Right forelimb (tissue), 1 donor: ENCODE data around the gene MYO5C.
"Not testable (repeated sequence)": the region's sequence is repeated elsewhere in the genome, so short reads cannot be mapped to it uniquely, and the experiment has no call there.

ENCODE experiments used
- DNase-seq: peaks from one replicate; pipeline ENCODE4 v3.0.0-alpha.2; 2018

Gene MYO5C

DNA sequence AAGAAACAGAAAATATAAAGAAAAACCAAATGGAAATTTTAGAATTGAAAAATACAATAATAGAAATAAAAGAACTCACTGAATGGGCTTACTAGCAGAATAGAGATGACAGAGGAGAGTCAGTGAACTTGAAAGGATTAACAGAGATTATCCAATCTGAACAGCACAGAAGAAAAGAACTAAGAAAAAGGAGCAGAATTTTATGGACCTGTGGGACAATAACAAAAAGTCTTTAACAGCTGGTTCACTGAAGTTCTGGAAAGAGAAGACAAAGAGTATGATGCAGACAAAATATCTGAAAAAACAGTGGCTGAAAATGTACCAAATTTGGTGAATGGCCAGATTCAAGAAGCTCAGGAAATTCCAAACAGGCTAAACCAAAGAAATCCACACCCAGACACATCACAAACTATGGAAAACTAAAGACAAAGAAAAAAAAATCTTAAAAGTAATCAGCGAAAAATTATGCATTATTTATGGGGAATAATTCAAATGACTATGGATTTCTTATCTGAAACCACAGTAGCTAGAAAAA is 94.7 kb downstream of the MYO5C start:
- DNase-seq = no peak

DNA sequence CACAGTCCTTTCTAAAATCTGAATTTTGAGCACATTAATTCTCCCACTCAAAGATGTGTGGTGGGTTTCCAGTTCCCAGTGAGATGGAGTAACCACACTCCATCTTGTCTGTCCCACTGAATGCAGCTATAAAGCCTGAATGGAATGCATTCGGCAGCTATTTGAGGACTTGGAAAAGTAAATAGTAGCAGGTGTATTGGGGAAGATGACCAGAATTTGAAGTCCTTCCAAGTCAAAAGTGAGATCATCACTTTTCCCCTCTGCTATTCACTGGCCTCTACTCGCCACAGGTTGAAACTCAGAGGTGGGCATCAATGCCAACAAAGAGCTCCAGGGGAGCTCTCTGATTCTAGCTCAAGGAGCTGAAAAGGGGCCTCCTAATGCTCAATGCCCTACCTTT is 96.3 kb downstream of the MYO5C start:
- DNase-seq = no peak

DNA sequence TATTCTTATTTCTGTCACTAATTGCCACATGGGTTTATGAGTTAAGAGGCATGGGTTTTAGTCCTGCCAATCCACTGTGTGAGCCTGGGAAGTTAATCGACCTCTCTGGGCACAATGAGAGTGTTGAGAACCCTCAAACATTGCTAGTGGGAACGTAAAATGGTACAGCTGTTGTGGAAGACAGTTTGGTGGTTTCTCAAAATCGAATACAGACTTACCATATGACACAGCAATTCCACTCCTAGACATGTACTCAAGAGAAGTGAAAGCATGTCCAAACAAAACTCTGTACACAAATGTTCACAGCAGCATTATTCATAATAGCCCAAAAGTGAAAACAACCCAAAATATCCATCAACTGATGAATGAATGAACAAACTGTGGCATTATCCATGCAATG is 98.7 kb downstream of the MYO5C start:
- DNase-seq = no peak

DNA sequence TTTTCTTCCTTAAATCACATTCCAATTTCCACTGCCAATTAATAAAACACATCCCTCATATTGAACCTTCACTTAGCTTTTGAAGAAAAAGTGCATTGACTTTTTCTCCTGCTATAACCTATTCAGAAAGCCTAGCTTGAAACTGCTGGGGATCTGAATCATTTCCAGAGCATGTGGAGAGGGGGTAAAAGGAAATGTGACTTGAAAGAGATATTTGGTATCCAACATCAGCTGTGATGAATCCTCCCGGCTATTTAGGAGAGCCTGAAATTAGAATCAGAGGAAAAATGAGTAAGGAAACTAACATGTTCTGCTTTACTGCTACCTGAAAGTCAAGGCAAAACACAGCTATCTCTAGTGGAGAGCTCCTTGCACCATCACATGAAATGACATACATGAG is 101.8 kb downstream of the MYO5C start:
- no peak for DNase-seq

DNA sequence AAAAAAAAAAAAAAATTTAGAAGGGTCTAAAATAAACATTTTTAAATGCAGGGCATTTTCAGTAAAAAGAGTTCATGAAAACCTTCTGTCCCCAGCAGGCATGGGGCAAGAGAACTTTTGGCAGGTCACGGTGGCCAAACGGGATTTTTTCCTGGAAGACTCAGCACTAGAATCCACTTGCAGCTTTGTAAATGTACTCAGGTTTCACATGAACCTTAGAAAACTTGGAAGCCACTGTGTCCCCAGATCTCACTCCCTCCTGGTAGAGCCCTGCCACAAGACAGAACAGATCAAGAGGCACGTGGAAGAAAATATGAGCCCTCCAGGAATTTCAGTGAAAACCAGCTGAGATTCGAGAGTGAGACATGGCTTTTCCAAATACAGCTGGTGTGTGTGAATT is 102.3 kb downstream of the MYO5C start:
- no peak for DNase-seq

DNA sequence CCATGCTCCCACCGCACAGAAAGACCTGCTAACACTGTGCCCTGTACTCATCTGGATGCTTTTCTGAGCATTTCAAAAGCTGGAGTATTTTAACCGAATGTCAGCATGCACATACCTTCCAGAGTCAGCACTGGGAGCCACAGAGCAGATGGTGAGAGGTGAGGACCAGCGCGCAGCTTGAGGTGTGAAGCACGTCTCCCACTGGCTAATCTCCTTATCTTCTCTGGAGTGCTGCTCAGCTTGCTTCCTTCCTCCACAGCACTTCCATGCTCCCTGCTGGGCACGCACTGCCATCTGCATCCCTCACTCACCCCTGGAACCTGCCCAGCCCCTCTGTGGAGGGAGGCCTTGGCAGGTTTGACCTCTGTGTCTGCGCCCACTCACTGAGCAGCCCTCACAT is 104.4 kb downstream of the MYO5C start, which contains the start of gene GNB5:
TSS of gene GNB5 (minus strand) at position 186 of the 400 bp plus-strand sequence. CDS start 6,716 bp downstream, outside the sequence.
- DNase-seq = no peak

DNA sequence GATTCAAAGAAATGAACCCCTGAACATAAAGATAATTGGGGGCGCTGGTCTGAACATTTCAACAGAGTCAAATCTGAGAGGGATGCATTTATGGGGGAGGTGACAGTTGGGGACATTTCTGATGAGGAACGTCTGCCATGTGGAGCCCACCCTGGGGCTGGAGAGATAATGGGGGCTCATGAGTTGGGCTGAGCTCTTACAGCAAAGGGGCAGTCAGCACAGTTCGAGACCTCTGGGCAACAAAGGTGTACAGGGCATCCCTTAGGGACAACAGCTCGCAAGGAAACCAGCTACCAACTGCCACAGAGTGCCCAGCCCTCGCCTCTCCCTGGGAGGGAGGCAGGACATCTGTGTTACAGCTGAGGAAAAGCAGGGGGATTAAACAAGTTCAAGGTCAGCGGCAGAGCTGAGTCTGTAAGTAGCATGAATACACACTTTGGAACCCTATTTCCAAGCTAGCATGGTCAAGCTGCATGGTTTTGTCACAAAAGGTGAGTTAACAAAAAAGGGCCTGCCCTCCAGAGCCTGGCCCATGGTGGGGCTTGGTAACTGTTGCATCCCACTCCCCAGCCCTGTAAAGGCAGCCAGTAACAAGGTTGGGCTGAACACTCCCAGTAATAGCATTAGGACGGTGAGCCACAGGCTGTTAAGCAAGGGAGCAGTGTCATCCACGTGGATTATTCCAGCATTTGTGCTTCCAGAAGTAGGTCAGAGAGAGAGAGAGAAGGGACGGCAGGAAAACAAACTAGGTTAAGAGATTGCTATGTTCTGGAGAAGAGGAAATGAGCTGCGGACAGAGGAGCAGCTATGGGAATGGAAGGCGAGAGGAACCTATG is 108.7 kb downstream of the MYO5C start:
- DNase-seq = no peak

DNA sequence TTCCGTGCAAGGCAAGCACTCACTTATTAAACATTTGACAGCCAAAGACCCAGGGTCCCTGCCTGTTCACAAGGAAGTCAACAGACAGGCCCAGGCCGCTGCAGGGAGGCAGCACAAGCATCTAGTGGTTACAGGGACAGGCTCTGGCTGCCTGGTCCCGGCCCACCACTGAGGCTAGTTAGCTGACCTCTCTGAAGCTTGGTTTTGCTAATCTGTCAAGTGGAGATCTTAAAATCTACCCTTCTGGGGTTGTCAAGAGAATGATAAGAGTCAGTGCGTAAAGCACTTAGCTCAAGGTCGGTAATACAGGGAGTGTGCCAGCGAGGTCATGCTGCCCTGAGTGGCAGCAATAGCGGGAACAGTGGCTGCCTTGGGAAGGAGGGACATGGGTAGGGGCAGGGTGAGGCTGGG is 110.4 kb downstream of the MYO5C start:
- no peak for DNase-seq

DNA sequence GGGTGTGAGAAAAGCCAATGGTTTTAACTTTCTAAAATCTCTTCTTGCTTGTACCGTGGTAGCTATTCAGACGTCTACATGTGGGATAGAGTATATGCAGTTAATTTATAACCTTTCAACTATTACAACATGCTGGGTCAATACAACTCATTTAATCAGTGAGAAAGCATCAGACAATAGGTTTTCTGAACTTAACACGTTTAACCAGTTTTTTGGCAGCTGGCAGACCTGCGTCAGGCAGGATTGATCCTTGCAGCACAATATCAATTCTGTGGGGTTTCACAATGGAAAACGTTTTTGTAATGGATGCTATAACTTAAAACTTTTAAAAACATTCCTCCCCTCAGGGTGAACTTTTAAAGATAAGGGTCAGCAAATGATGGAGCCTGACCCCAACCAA is 110.9 kb downstream of the MYO5C start:
- DNase-seq = no peak

DNA sequence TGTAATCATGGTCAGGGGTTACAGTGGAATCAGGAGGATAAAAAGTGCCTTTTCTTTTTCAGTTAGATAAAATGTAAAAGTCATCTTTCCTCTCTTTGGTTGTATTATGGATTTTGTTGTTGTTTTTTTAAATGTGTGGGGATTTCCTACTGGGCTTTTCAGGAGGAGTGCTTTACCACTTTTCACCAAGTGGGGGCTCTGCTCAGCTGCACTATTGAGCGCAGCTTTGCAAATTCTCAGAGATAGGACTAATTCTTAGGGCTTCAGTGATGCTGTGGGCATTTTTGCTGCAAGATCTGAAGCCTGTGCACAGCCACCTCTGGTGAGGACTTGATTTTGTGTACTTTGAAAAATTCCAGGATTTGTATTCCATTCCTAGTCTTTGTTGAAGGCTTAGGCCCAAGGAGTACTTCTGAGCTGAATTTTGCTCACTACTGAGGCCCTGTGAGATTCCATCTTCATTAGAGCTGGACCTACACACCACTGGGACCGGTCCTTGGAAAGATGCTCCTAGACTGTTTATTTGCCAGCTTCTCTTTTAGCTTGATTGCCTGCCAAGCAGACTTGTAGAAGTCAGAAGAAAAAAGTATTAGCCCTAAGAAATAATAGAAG is 111.9 kb downstream of the MYO5C start:
- no peak for DNase-seq

DNA sequence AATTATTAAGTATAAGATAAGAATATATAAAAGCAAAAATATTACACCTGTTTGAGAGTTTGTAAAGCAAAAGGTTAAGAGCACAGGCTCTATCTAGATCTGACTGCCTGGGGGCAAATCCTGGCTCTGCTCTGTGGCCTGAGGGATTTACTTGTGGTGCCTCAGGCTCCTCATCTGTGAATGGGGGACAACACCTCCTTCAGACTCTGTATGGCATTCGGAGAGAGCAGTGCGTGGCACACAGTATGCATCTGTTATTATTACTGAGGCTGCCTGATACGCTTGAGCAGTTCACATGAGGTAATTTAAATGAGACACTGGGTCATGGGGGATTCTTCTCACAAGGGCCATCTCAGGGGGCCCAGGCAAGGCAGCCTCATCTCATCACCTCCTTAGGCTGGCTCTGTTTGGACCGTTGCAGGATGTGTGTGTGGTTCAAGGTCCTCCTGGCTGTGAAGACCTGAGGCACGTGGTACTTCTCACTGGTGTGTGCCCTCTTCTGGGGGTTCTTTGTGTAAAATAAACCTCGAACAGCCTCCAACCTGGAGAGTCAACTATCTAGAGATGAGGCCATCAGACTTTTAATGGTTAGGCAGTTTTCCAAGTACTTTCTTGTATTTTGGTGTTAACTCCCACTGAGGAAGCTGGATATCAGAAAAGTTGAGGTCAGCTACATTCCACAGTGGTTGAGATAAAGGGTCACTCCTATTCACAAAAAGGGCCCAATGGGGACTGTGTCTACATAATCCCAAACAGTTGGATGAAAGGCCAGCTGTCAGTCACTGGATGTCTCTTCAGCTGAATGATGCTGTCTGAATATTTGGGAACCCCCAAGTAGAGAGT is 113.4 kb downstream of the MYO5C start:
- no peak for DNase-seq

DNA sequence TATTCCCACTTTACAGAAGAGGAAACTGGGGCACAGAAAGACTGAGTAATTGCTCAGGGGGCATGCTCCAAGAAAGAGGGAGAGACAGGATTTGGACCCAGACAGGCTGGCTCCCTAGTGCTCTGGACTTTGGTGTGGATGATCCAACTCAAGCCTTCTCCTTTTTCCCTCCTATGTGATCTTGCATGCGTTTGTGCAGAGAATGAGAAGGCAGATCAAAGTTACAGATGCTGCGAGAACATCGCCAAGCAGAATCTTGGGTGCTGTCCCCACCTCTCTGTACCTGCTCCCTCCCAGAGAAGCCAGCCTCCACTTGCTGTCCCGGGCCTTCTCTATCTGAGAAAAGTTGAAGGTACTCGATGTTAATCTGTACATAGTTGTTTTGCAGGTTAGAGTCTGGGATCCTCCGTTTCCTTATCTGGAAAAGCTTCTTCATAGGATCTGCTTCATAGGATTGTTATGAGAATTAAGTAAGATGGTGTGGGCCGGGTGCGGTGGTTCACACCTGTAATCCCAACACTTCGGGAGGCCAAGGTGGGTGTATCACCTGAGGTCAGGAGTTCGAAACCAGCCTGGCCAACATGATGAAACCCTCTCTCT is 114.7 kb downstream of the MYO5C start:
- no peak for DNase-seq

DNA sequence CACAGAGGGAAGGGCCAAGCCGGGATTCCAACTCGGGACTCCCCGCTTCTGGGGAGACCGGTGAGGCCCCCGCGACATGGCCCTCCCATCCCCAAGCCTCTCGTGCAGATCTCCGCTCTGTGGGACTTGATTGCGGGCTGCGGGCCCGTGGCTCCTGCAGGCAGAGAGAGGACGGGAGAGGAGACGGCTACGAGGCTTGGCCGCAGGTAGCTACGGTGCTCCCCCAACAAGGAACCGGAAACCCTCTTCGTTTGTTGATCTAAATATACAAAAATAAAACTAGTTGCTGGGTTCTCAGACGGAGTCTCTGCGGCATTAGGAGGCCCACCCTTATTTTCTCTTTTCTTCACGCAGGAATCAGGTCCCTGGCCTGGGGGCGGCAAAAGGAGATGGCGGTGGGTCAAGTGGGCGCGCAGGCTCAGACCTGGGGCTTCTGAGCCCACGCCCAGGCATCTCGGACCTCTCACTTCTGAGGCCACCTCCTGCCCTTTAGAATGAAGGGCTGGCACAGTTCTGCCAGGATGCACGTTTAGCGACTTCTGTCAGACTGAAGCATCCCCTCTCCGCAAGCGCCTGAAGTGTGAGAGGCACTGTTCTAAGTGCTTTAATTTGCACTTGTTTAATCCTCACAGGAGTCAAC is 115.3 kb downstream of the MYO5C start:
- DNase-seq = no peak

DNA sequence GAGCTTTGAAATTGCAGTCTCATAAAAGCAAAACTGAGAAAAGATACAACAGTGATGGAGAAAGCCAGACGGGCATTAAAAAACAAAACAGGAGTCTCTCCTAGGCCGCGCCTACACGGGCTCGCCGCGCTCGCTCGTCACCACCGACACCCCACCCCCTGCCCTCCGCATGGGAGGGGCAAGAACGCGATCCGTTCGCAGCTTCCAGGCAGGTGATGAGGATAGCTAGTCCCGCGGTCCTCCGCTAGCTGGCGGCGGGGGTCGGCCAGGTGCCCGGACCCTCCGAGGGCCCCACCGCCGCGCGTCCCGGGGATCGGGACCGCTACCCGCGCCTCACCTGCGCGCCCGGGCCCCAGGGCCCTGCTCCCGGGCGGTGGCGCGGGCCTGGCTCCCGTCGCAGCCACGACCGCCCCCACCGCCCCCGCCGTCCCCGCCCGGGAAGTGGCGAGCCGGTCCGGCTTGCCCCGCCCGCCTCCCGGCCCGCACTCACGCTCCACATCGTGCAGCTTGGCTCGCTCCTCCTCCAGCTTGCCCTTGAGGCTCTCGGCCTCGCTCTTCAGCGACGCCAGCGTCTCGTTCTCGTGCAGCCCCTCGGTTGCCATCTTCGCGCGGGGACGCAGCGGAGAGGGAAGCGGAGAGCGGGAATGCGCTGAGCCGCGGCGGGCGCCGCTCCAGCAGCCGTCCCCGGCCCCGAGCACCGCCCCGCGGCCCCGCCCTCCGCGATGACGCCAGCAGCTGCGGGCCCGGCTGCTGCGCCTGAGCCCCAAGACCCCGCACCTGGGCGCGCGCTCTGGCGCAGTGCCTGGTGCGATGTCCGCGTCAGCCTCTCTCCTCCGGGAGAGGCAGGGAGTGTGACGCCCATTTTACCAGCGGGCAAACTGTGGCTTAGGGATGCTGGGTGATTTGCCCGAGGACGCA is 116.1 kb downstream of the MYO5C start:
- peak; percentile 85 for DNase-seq

DNA sequence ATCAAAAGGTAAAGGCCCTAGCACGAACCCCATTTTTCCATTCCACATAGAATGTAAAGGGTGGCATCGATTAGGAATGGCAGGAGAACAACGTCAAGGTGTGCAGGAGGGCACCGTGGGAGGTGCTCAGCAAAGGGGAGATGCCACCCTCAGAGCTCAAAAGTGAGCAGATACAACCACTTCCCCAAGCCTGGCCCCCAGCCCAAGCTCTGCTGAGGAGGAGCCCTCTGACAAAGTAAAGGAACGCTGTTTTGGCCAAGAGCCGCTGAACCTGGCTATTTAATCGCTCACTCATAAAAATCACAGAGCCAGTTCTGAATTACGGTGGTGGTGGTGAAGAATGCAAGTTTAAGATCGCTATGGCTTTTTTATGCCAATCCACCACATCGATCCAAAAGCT is 116.8 kb downstream of the MYO5C start:
- no peak for DNase-seq

DNA sequence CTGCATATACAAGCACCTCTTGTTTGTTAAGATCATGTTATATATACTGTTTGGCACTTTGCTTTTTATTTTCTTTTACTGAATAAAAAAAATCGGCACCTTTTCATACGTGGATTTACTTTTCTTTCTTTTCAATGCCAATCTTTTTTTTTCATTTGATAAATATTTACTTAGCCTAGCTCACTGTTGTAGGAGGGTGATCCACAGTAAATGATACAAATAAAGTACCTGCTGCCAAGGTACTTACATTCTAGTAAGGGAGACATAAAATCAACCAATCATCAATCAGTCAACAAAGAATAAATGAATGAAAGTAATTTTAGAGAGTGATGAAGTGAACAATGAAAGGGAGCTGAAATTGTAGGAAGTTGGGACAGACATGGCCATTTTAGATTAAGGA is 122.7 kb downstream of the MYO5C start:
- no peak for DNase-seq

DNA sequence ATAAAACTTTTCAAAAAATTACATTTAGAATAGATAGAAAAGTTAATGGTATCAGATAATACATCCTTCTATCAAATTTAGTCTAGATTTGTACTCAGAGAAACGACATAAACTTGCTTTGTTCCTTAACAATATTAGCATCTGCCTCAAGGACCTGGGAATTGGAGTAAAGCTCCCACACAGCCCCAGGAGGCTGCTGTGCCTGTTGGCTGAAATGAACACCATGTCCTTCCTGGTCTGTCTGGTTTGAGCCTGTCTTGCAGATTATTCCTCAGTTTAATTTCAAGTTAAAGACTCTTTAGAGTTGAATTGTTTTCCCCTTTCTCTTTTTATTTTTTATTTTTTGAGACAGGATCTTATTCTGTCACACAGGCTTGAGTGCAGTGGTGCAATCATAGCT is 123.8 kb downstream of the MYO5C start:
- DNase-seq = no peak

DNA sequence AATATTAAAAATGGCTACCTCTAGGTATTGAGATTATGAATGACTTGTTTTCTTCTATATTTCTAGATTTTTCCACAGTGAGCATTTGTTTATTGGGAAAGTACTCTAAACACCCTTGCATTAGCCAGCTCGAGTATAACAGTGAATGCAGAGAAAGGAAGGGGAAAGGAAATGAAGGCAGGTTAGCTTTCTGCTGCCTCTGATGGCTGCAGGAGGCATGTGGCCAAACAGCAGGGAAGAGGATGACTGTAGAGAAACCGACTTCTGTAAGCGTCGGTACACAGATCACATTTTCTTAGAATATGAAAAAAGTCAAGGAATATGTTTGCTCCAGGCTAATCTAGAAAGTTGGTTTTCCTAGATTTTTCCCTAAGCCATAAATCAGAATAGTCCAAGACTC is 124.2 kb downstream of the MYO5C start:
- no peak for DNase-seq

DNA sequence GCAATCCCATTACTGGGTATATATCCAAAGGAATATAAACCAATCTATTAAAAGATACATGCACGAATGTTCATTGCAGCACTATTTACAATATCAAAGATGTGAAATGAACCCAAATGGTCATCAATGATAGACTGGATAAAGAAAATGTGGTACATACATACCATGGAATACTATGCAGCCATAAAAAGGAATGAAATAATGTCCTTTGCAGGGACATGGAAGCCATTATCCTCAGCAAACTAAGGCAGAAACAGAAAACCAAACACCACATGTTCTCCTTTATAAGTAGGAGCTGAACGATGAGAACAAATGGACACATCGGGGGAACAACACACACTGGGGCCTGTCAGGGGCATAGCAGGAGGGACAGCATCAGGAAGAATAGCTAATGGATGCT is 125.4 kb downstream of the MYO5C start:
- not testable (repeated sequence) for DNase-seq

DNA sequence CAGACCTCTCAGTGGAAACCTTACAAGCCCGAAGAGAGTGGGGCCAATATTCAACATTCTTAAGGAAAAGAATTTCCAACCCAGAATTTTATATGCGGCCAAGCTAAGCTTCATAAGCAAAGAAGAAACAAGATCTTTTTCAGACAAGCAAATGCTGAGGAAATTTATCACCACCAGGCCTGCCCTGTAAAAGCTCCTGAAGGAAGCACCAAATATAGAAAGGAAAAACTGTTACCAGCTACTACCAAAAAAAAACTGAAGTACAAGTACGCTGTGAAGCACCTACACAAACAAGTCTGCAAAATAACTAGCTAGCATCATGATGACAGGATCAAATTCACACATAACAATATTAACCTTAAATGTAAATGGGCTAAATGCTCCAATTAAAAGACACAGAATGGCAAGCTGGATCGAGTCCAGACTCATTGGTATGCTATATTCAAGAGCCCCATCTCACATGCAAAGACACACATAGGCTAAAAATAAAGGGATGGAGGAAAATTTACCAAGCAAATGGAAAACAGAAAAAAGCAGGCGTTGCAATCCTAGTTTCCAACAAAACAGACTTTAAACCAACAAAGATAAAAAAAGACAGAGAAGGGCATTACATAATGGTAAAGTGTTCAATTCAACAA is 130.0 kb downstream of the MYO5C start:
- not testable (repeated sequence) for DNase-seq
